Chondrocyte (in vitro differentiated cells): ENCODE measurements around the gene OR10C1. TPM values are rescaled to one million over a fixed set of nuclear protein-coding genes. Genes with fewer than 3 reads are reported as not detected.

Experiments used
- DNase-seq: peaks from one replicate; pipeline ENCODE4 v3.0.0; 2021; ENCODE audit warnings: mixed read lengths, low spot score
- H3K27ac Mint-ChIP-seq: one replicate; pipeline ENCODE4 v1.8.0; 2021; ENCODE audit warnings: mild to moderate bottlenecking, moderate library complexity, mixed read lengths; ENCODE audit not compliant: unreplicated experiment
- H3K27me3 Mint-ChIP-seq: 2 replicates; pipeline ENCODE4 v1.8.0; 2021; ENCODE audit warnings: low read depth, mixed read lengths
- H3K36me3 Mint-ChIP-seq: 2 replicates; pipeline ENCODE4 v1.8.0; 2021; ENCODE audit warnings: low read depth, mixed read lengths
- H3K4me1 Mint-ChIP-seq: 2 replicates; pipeline ENCODE4 v1.8.0; 2021; ENCODE audit warnings: low read depth, mild to moderate bottlenecking, mixed read lengths
- H3K4me3 Mint-ChIP-seq: one replicate; pipeline ENCODE4 v1.8.0; 2021; ENCODE audit warnings: mild to moderate bottlenecking, moderate library complexity, mixed read lengths; ENCODE audit not compliant: unreplicated experiment
- H3K9me3 Mint-ChIP-seq: 2 replicates; pipeline ENCODE4 v1.8.0; 2021; ENCODE audit warnings: low read depth, mixed read lengths
- total RNA-seq: library from RNA; stranded (reverse); gene quantifications from 3 replicates; pipeline ENCODE4 v1.2.1, GENCODE V29; 2021
- TF ChIP-seq, protein P1 (sequence below): fragments of 200-600 bp; sonication (generic); IDR thresholded peaks from 2 replicates; pipeline ENCODE4 v1.5.0; 2021; ENCODE audit warnings: antibody characterized with exemption, mild to moderate bottlenecking, moderate library complexity

The OR10C1 gene
- total RNA-seq, 1 donor from 2014 or later, result not detected

DNA sequence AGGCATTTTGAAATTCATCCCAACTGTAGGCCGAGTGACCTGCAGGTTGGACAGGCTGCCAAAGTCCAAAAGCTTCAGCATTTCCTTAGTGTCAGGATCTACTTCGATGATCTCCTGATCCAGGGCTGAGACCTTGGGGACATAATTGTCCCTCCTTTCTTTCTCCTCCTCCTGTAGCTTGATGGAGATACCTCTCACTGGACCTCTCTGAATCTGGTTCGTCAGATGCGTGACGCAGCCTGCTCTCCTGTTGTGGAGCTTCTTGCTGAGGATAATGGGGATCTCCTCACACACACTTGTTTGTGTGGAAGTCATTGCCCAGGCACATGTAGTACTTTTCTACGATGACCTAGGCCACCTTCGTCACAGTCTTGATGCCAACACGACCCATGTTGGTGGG, 50.2 kb downstream of the OR10C1 start:
- TF ChIP-seq, protein P1, sequence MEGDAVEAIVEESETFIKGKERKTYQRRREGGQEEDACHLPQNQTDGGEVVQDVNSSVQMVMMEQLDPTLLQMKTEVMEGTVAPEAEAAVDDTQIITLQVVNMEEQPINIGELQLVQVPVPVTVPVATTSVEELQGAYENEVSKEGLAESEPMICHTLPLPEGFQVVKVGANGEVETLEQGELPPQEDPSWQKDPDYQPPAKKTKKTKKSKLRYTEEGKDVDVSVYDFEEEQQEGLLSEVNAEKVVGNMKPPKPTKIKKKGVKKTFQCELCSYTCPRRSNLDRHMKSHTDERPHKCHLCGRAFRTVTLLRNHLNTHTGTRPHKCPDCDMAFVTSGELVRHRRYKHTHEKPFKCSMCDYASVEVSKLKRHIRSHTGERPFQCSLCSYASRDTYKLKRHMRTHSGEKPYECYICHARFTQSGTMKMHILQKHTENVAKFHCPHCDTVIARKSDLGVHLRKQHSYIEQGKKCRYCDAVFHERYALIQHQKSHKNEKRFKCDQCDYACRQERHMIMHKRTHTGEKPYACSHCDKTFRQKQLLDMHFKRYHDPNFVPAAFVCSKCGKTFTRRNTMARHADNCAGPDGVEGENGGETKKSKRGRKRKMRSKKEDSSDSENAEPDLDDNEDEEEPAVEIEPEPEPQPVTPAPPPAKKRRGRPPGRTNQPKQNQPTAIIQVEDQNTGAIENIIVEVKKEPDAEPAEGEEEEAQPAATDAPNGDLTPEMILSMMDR, result no peak
- no peak overlapping the region for H3K27ac Mint-ChIP-seq
- H3K4me3 Mint-ChIP-seq, result no peak overlapping the region
- H3K9me3 Mint-ChIP-seq, result no peaks in the 10 kb centered on the region
- H3K27me3 Mint-ChIP-seq, result peaks cover 2% of the 10 kb centered on the region
- DNase-seq, result no peak
- H3K36me3 Mint-ChIP-seq, result no peaks in the 10 kb centered on the region
- no peaks in the 10 kb centered on the region for H3K4me1 Mint-ChIP-seq

DNA sequence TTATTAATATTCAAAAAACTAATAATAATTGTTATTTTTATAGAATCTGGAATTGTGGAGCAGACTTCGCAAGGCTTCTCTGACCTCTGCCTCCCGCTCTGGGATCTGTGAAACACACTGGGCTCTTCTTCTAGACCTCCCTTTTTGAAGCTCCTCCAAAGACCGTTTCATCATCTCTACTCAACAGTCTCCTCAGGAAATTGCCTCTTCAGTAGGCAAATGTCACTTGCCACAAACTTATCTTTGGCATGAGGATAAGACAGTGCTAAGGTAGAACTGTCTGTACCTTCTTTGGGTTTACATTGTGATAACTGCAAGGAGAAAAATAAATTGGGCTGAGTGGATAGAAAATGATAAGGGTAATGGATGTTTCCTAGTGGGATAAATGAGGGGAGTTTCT, 50.9 kb downstream of the OR10C1 start:
- H3K27me3 Mint-ChIP-seq, result peaks cover 7% of the 10 kb centered on the region
- TF ChIP-seq, protein P1, result no peak
- no peak for DNase-seq
- no peaks in the 10 kb centered on the region for H3K9me3 Mint-ChIP-seq
- H3K4me3 Mint-ChIP-seq, result no peak overlapping the region
- H3K36me3 Mint-ChIP-seq, result no peaks in the 10 kb centered on the region
- no peaks in the 10 kb centered on the region for H3K4me1 Mint-ChIP-seq
- no peak overlapping the region for H3K27ac Mint-ChIP-seq

DNA sequence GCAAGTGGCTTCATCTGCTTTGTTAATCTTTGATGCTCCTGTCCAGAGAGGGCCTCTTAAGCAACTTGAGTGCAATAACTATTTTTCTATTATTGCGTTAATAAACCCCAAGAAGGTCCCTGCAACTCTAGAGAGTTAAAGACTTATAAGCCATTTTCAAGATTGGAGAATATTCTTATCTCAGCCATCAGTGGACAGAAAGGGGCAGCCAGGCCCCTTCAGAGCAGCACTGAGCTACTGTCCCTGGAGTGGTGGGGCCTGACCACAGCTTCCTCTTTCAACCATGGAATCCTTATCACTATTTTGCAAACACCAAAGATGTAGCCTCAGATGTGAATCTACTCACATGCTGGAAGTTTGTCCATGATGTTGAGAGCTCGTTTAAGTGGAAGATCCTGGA, 51.4 kb downstream of the OR10C1 start:
- Mint-ChIP-seq H3K27ac (no peak overlapping the region), H3K36me3 (no peaks in the 10 kb centered on the region), H3K27me3 (peaks cover 8% of the 10 kb centered on the region), H3K4me3 (no peak overlapping the region), H3K4me1 (no peaks in the 10 kb centered on the region), H3K9me3 (no peaks in the 10 kb centered on the region)
- TF ChIP-seq, protein P1, result no peak
- DNase-seq, result no peak

Other genes with a start within 250 kb of the OR10C1 start
- not detected in 3 replicates for gene OR14J1, start 137.6 kb upstream of the OR10C1 start, total RNA-seq
- gene OR5V1, start 70.4 kb upstream of the OR10C1 start, total RNA-seq, result not detected in 3 replicates
- not detected in 3 replicates for gene OR12D3, start 64.0 kb upstream of the OR10C1 start, total RNA-seq
- gene OR12D2, start 43.7 kb upstream of the OR10C1 start, total RNA-seq, result not detected in 3 replicates
- not detected in 3 replicates for gene OR12D1, start 24.4 kb upstream of the OR10C1 start, total RNA-seq
- not detected in 3 replicates for gene OR11A1, start 17.8 kb downstream of the OR10C1 start, total RNA-seq
- not detected in 3 replicates for gene OR2H1, start 17.8 kb downstream of the OR10C1 start, total RNA-seq
- not detected in 3 replicates for gene MAS1L, start 48.6 kb downstream of the OR10C1 start, total RNA-seq
- not detected in 3 replicates for gene UBD, start 120.4 kb downstream of the OR10C1 start, total RNA-seq
- gene OR2H2, start 145.8 kb downstream of the OR10C1 start, total RNA-seq, result not detected in 3 replicates
- 46.6 to 62.4 TPM (median 50.7 TPM) in 3 replicates for gene GABBR1, start 193.9 kb downstream of the OR10C1 start, total RNA-seq
- gene MOG, start 217.8 kb downstream of the OR10C1 start, total RNA-seq, result 0.82 TPM in 1 of 3 replicates, not detected in the others
- not detected in 3 replicates for gene ZFP57, start 241.8 kb downstream of the OR10C1 start, total RNA-seq